ENCODE measurements around the gene PSEN1. TPM values are rescaled to one million over a fixed set of nuclear protein-coding genes. Genes with fewer than 3 reads are reported as not detected.

Gene PSEN1
- total RNA-seq, 1 experiment from 2014 or later: 39.3 TPM

- no peaks in the 10 kb centered on the region for H3K9me3 ChIP-seq (ENCODE audit: control insufficient read depth, insufficient read depth, low read depth, low read length)
- no peaks in the 10 kb centered on the region for H3K27me3 ChIP-seq (ENCODE audit: control insufficient read depth, insufficient read depth, low read length)
- DNase-seq (ENCODE audit: low read depth, low spot score) (no peak), ATAC-seq (no peak)
- BruUV-seq (replicated peaks): no TSS peak
- H3K4me3 ChIP-seq (ENCODE audit: low read depth in 2 of 2, low read length in 2 of 2): no peak overlapping the region
- in situ Hi-C loops (cut with HindIII; ENCODE audit: low pct_unique_long_range_greater_than_20kb, low sequenced_read_pairs): no loop called here
- intact Hi-C loops (cut with micrococcal nuclease; ENCODE audit: unreplicated experiment): no loop called here
- H3K27ac ChIP-seq (ENCODE audit: low read length): no peak overlapping the region
- TF ChIP-seq TCF7L2 (IDR thresholded peaks at IDR 0.05; ENCODE audit: low read depth, low read length) (no peak), POLR2AphosphoS5 (IDR thresholded peaks at IDR 0.05; ENCODE audit: low read depth, low read length) (no peak), REST (IDR thresholded peaks at IDR 0.05; ENCODE audit: insufficient read depth in 1 of 2, low read depth in 2 of 2, low read length in 1 of 2) (no peak), CTCF (IDR thresholded peaks at IDR 0.05) (no peak), SIN3A (IDR thresholded peaks at IDR 0.05; ENCODE audit: borderline replicate concordance, insufficient read depth, low read depth, low read length) (no peak)
- CTCF ChIA-PET: no interaction called here
- H3K4me1 ChIP-seq (ENCODE audit: control insufficient read depth, insufficient read depth, low read length): no peaks in the 10 kb centered on the region
- POLR2A ChIA-PET: no interaction called here
- H3K36me3 ChIP-seq (ENCODE audit: control insufficient read depth, insufficient read depth, low read length): no peaks in the 10 kb centered on the region
Measured at GRCh38 chr14:73260574-73260973, 124.3 kb downstream of the PSEN1 start.

- no peak overlapping the region for H3K4me3 ChIP-seq (ENCODE audit: low read depth in 2 of 2, low read length in 2 of 2)
- in situ Hi-C loops (cut with HindIII; ENCODE audit: low pct_unique_long_range_greater_than_20kb, low sequenced_read_pairs) (no loop called here), intact Hi-C loops (cut with micrococcal nuclease; ENCODE audit: unreplicated experiment) (no loop called here)
- no peaks in the 10 kb centered on the region for H3K9me3 ChIP-seq (ENCODE audit: control insufficient read depth, insufficient read depth, low read depth, low read length)
- BruUV-seq (replicated peaks): no TSS peak
- ATAC-seq (no peak), DNase-seq (ENCODE audit: low read depth, low spot score) (no peak)
- ChIA-PET CTCF (no interaction called here), POLR2A (no interaction called here)
- H3K27ac ChIP-seq (ENCODE audit: low read length): no peak overlapping the region
- no peaks in the 10 kb centered on the region for H3K27me3 ChIP-seq (ENCODE audit: control insufficient read depth, insufficient read depth, low read length)
- TF ChIP-seq TCF7L2 (IDR thresholded peaks at IDR 0.05; ENCODE audit: low read depth, low read length): no peak
- TF ChIP-seq CTCF (IDR thresholded peaks at IDR 0.05): no peak
- H3K36me3 ChIP-seq (ENCODE audit: control insufficient read depth, insufficient read depth, low read length): no peaks in the 10 kb centered on the region
- no peaks in the 10 kb centered on the region for H3K4me1 ChIP-seq (ENCODE audit: control insufficient read depth, insufficient read depth, low read length)
Measured at GRCh38 chr14:73261075-73261474, 124.8 kb downstream of the PSEN1 start.

All from Panc1 (cell line).